TTC549 (cell line): ENCODE measurements around the gene APOL1.
"Not testable (repeated sequence)": the region's sequence is repeated elsewhere in the genome, so short reads cannot be mapped to it uniquely, and the experiment has no call there.

Experiments used
- FAIRE-seq: peaks from 2 replicates; lab custom pipeline; 2012; peaks lifted over from hg19 to GRCh38; lab: Jason Lieb, UNC

APOL1 gene, protein sequence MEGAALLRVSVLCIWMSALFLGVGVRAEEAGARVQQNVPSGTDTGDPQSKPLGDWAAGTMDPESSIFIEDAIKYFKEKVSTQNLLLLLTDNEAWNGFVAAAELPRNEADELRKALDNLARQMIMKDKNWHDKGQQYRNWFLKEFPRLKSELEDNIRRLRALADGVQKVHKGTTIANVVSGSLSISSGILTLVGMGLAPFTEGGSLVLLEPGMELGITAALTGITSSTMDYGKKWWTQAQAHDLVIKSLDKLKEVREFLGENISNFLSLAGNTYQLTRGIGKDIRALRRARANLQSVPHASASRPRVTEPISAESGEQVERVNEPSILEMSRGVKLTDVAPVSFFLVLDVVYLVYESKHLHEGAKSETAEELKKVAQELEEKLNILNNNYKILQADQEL

DNA sequence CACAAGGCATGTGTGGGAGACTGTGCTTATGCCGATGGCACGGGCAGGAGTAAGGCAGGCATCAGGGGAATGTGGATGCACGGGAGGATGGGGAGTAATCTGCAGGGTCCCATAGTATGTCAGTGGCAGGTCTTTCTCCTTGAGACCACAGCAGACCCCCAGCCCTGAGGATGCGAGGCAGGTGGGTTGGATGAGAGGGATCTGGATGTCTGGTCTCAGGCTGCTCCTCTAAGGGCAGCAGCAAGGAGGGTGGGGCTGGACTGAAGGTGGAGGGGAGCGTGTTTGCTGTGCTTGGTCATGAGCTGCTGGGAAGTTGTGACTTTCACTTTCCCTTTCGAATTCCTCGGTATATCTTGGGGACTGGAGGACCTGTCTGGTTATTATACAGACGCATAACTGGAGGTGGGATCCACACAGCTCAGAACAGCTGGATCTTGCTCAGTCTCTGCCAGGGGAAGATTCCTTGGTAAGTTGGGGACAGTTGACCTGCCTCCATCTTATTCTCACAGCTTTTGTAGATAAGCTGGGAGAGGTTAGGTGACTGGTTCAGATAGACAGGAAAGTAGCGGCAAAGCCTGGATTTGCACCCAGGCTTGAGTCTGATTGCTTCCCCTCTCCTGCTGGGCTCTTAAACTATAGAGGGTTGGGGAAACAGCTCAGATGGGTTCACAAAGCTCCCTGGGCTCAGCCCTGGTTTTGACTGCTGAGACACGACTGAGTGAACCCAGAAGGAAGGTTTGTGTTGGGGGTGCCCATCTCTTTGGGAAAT is at the start of gene APOL1:
Gene APOL1 (plus strand): TSS at position 380 of the 769 bp plus-strand sequence. CDS start 1,823 bp downstream, outside the sequence.
- no peak for FAIRE-seq

DNA sequence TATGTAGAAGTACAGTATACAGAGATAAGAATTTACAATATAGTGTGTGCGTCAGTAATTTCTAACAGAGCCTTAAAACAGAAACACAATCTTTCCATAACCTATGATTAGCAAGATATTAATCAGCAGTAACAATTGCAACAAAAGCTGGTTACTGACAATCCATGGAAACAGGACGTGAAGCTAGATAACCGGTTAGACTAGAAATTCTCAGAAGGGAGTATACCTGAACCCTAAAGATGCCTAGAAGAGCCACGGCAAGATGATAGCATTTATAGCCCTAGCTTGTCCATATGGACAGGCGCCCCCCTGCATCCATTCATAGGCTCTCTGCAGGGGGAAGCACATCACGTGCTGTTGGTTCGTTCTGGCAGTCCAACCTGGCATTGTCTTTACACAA is 49.5 kb upstream of the APOL1 start:
- not testable (repeated sequence) for FAIRE-seq

DNA sequence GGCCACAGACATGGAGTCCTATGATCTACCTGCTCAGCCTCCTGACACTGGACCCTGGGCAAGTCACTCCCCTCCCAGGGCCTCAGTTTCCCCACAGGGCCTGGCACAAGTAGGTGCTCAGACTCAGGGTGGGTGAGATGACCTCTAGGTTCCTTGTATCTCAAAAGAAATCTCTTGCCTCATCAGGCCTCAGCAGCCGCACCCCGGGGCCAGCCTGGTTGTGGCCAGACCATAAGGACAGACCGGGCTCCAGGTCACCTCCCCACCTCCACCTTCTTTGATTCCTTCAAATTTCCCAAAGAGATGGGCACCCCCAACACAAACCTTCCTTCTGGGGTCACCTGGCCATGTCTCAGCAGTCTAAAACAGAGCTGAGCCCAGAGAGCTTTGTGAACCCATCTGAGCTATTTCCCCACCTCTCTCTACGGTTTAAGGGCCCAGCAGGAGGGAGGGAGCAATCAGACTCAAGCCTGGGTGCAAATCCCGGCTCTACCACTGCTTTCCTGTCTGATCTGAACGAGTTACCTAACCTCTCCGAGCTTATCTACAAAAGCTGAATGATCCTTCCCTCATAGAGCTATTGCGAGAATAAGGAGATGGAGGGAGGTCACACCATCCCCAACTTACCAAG is 48.8 kb upstream of the APOL1 start:
- FAIRE-seq = no peak

DNA sequence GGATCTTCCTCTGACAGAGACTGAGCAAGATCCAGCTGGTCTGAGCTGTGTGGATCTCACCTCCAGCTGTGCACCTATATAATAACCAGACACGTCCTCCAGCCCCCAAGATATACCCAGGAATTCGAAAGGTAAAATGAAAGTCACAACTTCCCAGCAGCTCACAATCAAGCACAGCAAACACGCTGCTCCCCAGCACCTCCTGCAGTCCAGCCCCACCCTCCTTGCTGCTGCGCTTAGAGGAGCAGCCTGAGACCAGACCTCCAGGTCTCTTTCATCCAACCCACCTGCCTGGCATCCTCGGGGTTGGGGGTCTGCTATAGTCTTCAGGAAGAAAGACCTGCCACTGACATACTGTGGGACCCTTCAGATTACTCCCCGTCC is 48.3 kb upstream of the APOL1 start:
- FAIRE-seq = no peak

DNA sequence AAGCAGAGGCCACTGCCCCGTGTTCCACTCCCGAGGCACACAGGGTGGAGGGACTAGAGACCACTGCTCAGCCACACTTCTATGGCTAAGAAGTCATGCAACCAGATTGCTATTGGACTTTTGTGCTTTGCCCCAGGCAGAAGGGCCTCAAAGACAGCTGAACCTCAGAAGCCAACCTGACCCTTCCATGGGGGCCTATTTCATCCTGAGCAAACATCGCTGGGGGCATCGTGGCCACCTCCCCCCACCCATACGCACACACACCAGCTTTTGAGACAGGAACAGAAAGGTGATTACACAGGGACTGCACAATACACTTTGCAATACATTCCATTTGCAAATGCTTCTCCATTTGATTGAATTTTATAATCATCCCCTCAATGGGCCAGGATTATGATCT is 47.4 kb upstream of the APOL1 start:
- FAIRE-seq = not testable (repeated sequence)

DNA sequence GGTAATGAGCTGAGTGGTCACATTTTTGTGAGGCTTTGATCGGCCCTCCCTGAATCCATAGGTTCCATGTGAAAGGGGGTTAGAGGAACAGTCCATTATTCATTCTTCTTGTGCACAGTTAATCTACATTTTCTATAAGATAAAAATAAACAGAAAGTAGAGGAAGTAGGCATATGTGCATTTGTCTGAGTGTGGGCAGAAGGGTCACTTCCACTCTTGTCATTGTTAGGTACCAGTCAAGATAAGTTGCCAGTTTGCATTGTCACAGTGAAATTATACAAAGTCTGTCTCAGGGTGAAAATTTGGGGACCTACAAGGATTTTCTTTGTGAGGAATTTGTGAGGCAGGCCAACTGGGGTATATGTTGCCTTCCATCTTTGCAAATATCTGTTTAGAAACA is 46.7 kb upstream of the APOL1 start:
- no peak for FAIRE-seq

DNA sequence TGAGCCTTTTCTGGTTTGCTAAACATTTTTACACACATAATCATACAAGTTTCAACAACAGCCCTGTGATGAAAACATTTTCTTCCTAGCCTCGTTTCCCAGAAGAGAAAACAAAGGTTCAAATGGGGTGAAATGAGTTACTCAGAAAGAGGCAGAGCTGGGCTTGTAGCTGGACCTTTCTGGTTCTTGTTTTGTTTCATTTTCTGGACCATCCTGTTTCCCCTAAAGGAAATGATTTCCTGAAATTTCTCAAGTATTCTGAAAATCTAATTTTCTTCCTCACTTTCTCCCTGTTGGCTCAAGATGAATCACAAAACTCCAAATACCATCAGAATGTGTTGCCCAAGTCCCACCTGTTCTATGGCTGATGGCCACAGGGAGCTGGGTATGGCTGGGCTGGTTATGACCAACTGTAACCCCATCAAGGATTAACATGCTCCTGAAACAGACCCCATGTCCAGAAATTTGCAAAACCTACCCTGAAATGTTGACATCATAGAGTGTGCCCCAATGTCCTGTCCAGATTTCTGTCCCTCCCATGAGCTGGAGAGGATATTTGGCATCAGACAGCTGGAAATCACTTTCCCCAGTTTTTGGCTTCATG is 44.7 kb upstream of the APOL1 start:
- no peak for FAIRE-seq

DNA sequence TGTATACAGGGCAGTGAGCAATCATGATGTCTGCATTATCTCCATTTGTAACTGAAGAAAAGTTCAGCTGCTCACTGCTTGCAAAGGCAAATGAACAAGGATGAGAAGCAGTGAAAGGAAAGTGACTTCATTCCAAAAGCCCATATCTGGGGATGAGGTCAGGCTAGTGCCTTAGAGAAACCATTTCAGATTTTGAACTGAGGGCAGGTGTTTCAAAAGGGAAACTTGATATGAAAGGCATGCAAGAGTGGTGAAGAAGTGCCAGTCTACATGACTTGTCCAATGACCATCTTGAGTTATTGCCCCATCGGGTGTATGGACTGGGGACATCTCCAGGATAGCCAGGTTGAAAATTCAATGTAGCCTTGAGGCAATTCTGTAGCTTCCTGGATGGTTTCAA is 44.0 kb upstream of the APOL1 start:
- no peak for FAIRE-seq

DNA sequence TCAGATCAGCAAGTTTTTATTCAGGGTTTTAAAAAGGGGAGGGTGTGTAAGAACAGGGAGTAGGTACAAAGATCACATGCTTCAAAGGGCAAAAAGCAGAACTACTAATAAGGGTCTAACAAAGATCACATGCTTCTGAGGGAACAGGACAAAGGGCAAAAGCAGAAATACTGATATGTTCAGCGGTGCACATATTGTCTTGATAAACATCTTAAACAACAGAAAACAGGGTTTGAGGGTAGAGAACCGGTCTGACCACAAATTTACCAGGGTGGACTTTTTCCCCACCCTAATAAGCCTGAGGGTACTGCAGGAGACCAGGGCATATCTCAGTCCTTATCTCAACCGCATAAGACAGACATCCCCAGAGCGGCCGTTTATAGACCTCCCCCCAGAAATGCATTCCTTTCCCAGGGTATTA is 43.4 kb upstream of the APOL1 start:
- not testable (repeated sequence) for FAIRE-seq

DNA sequence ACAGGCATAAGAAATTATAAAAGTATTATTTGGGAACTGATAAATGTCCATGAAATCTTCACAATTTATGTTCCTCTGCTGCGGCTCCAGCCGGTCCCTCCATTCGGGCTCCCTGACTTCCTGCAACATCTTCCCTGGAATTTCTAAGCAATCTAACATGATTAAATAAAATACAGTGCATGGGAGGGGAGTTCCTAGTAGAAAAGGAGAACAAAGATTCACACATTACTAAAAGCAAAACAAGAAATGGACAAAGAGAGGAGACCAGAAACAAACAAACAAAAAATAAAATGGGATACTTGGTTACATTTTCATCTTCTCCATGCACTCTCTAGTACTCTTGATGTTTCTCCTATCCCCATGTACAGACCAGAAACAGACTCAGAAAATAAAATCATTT is 42.7 kb upstream of the APOL1 start:
- FAIRE-seq = no peak

DNA sequence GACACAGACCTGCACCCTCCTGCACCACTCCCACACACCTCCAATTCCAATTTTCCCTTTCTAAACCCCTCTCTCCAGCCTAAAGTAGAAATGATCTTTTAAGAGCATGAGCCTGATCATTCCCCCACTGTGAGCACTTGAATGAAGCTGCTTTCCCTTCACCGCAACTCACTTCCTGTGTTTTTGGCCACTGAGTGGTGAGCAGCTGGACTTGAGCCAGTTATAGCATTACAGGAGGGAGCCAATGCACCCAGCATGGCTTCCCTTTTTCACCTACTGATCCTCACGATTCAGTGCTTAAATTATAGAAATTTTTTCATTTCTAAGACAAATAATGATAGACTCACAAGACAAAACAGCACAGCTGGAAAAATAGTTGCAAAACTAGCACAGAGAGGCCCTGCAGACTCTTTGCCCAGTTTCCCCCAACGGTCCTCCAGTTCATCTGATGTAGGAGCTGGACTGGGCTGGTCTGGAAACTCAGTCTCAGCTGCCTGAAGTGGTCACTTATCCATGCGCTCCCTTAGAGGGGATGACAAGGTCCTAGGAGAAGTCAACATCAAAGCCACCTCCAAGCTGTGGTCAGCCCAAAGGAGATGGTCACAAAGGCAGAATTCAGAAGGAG is 41.6 kb upstream of the APOL1 start:
- FAIRE-seq = no peak

DNA sequence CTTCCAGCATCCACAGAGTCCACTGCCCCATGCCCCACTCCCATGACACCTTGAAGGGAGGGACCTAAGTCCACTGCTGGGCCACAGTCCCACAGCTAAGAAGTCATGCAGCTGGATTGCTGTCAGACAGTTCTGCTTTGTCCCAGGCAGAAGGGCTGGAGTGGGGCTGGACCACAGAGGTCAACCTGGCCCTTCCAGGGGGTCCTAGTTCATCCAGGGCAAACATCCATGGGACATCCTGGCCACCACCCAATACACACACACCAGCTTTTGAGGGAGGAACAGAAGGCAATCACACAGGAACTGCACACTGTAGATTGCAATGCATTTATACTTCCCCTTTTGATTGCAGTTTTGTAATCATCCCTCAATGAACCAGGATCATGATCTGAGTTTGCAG is 40.0 kb upstream of the APOL1 start:
- FAIRE-seq = no peak

DNA sequence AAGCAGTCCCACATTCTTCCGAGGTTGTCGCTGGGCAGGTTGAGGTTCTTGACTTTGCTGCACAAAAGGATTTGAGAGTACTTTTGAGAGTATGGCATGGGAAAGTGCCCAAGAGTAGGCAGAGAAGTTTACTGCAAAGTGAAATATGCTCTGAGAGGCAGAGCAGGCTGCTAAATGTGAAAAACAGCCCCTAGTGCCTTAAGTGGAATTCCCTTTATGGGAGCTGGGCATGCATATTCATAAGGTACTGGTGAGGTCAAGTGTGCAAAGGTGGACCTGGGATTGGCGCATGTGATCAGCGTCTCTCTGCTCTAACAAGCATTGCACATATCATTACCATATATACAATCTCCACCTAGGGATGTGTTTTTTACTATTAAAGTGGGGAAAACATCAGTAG is 39.3 kb upstream of the APOL1 start:
- FAIRE-seq = no peak

DNA sequence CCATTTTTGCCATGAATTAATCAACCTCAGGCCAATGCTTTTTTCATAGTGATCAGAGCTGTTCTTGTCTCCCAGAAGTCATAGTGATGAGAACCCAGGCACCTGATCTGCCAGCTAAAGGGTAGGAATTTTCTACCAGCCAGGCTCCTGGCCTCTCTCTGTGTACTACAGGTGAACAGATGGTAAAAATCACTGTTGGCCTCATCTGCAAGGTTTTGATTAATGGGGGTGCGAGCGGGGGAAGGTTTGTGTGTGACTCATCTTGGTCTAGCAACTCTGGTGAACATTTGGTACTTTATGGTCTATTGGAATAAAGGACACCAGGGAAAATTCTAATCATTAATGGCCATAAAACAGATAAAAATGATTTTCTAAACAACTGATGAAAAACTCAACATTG is 37.0 kb upstream of the APOL1 start:
- FAIRE-seq = no peak

DNA sequence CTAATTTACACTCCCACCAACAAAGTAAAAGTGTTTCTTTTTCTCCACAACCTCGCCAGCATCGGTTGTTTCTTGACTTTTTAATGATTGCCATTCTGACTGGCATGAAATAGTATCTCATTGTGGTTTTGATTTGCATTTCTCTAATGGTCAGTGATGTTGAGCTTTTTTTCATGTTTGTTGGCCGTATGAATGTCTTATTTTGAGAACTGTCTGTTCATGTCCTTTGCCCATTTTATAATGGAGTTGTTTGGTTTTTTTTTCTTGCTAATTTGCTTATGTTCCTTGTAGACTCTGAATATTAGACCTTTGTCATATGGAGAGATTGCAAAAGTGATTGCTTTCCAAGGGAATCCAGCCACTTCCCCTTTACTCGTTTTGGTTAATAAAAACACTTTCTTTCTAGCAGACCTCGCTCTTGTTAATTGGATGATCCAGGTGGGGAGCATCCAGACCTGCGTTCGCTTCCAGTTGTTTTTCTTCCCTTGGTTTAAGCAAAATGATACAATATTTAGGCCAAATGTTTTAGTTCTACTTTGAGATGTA is 34.2 kb upstream of the APOL1 start:
- FAIRE-seq = no peak

DNA sequence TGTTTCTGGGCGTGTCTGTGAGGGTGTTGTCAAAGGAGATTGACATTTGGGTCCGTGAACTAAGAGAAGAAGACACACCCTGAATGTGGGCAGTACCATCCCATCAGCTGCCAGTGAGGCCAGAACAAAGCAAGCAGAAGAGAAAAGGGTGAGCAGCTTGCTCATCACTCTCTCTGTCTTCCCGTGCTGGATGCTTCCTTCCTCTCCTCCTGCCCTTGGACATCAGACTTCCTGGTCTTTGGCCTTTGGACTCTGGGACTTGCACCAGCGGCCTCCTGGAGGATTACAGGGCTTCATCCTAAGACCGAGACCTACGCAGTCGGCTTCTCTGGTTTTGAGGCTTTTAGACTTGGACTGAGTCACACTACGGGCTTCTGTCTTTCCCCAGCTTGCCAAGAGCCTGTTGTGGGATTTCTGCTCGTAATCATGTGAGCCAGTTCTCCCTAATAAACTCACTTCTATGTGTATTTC is 32.4 kb upstream of the APOL1 start:
- FAIRE-seq = no peak

DNA sequence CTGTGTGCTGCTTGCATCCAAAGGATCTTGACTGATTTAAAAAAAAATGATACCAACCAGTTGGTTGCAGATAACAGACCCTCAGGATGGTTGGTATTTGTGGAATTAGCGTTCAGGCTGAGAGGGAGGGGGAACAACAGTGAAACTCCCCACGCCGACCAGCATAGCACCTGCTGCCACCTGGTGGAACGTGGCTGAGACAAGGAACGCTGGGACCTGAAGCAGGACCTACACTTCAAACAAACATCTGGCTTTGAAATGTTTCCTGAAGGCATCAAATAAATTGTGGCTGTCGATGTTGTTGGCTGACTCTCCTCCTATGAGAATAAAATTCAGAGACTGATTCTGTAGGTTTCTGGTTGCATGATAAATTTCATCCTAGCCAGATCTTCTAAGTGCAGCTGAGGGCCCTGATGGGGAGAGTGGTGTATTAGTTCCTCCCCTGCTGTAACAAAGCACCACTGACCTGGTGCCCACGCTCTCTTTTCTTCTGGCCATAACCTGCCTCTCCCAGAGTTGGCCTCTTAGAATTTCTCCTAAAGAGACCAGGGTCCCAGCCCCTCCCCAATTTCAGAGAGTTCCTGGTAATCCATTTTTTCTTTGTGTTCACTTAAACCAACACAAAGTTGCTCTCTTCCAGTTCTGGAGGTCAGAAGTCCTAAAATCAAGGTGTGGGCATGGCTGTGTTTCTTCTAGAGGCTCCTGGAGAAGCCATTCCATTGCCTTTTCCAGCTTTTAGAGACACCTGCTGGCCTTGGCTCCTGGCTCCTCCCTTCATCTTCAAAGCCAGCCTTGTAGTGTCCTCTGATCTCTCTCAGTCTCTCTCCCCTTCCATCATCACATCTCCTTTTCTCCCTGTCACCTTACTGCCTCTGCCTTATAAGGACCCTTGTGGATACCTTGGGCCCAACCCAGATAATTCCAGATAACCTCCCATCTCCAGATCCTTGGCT is 30.9 kb upstream of the APOL1 start:
- FAIRE-seq = no peak

DNA sequence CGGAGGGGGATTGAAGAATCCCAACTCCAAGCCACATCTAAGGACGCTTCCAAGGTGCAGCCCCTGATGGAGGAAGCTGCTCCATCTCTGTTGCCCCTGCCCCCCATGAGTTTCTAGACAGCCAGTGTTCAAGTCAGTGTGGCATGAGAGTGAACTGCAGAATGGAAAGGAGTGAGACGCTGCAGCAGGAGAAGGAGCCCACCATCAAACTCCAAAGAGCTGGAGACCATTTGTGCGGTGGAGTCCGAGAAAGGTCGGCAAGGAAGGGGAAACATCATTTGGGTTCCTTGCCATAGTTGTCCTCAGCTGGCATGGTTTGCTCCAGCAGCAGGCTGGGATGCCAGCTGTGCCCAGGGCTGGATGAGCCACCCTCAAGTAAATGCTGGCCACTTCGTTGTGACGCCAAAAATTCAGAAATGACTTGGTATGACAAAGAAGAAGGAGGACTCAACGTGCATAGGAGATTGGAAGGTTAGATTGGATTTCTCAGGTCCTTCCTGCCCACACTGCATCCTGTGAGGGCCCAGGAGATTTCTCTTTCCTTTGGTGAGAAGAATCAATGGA is 30.0 kb upstream of the APOL1 start:
- no peak for FAIRE-seq

DNA sequence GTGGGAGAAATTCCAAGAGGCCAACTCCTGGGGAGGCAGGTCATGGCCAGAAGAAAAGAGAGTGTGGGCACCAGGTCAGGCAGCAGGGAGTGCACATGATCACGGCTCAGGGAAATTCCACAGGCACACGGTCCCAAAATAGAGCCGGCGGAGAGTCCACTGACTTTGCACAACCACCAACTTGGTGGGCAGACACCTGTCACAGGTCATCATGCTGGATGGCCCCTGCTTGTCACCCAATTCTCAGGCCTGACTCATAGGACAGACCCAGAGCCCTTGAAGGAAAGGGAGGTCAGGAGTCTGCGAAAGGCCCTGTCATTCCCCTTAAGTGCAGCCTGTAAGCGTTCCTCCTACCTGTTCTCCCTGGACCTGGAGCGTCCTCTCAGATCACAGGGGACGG is 29.4 kb upstream of the APOL1 start:
- no peak for FAIRE-seq

DNA sequence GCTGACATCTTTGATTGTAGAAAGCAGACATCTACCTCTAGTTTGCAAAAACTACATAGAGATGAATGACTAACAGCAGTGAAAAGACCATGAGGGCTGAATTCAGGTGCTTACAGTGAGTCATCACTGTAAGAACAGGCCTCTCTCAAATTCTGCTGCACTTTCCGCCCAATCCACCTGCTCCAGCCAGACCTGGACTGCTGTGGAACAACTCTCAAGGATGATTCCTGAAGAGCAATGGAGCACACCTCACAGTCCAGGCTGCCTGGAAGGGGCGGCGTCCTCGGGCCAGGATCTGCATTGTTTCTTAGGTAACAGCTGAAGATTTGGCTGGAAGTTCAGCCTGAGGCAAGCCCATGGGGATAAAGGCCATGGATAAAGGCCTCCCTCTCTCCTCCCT is 28.7 kb upstream of the APOL1 start:
- FAIRE-seq = no peak
